Uterus (tissue), 4 donors: Measurements from ENCODE around the gene DNAH7. TPM values are rescaled to one million over a fixed set of nuclear protein-coding genes. Genes with fewer than 3 reads are reported as not detected.
"Not testable (repeated sequence)": the region's sequence is repeated elsewhere in the genome, so short reads cannot be mapped to it uniquely, and the experiment has no call there.

Source experiments
- DNase-seq, 2 donors: peaks; one replicate each; pipeline ENCODE4 v3.0.0-alpha.2; 2019 to 2020
- H3K27ac ChIP-seq, 2 donors: fragments of 200-600 bp; sonication (generic); 1 replicate in 1 of 2; 2 replicates in 1 of 2; pipeline ENCODE4 v1.5.1; 2016 to 2018
- H3K27me3 ChIP-seq, 2 donors: fragments of 200-600 bp; sonication (generic); one replicate each; pipeline ENCODE4 v1.5.1; 2018 to 2019; ENCODE audit warnings: control low read depth in 1 of 2
- H3K36me3 ChIP-seq, 2 donors: fragments of 200-600 bp; sonication (generic); one replicate each; pipeline ENCODE4 v1.5.1; 2019; ENCODE audit warnings: control low read depth in 1 of 2
- H3K4me1 ChIP-seq, 2 donors: fragments of 200-600 bp; sonication (generic); one replicate each; pipeline ENCODE4 v1.5.1; 2018 to 2019; ENCODE audit warnings: control low read depth in 1 of 2
- H3K4me3 ChIP-seq, 2 donors: fragments of 200-600 bp; sonication (generic); 1 replicate in 1 of 2; 2 replicates in 1 of 2; pipeline ENCODE4 v1.5.1; 2018 to 2019; ENCODE audit warnings: mild to moderate bottlenecking in 1 of 2
- H3K9me3 ChIP-seq, 2 donors: fragments of 200-600 bp; sonication (generic); one replicate each; pipeline ENCODE4 v1.5.1; 2019; ENCODE audit warnings: control low read depth in 1 of 2
- POLR2A ChIP-seq, 2 donors: fragments of 450-650 bp; IDR thresholded peaks; one replicate each; pipeline ENCODE4 v1.6.1; 2016; ENCODE audit warnings: antibody characterized with exemption in 2 of 2, mild to moderate bottlenecking in 1 of 2, moderate library complexity in 1 of 2
- intact Hi-C: fragments of 100-400 bp; cut with DNase I; formaldehyde crosslinking; loops from one replicate; pipeline ENCODE4 v1.15.1; 2023; ENCODE audit warnings: low total_unique reads
- total RNA-seq, 4 donors: library from RNA; depleted of rRNA in 3 of 4; stranded (reverse); fragments of >200 nt in 3 of 4; gene quantifications; one replicate each; pipeline versions ENCODE4 v1.1.0 to v1.2.4, GENCODE V29; 2014 to 2023
- TF ChIP-seq, protein P1 (sequence below), 4 experiments: fragments of 200-600 bp in 2 of 4; fragments of 450-650 bp in 2 of 4; sonication (generic) in 2 of 4; IDR thresholded peaks; one replicate each; pipeline ENCODE4 v1.5.1; 2016 to 2019; ENCODE audit warnings: antibody characterized with exemption in 4 of 4, mild to moderate bottlenecking in 2 of 4, moderate library complexity in 1 of 4
- donor health status: DM: yes; HTN: yes; CAD: no.

Gene DNAH7
- total RNA-seq, 4 donors from 2014 or later = 0.26 to 10.0 (median 1.7) TPM

DNA sequence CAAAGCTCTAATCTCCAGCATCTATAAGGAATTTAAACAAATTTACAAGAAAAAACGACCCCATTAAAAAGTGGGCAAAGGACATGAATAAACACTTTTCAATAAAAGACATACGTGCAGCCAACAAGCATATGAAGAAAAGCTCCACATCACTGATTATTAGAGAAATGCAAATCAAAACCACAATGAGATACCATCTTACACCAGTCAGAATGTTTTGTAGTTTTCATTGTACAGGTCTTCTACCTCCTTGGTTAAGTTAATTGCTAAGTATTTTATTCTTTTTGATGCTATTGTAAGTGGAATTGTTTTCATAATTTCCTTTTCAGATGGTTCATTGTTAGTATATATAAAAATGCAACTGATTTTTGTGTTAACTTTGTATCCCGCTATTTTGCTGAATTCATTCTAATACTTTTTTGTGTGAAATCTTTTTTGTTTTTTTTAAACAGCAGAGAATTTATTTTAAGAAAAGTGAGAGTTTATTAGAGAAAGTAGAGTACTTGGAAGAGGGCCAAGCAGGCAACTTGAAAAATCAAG lies 370.9 kb downstream of the DNAH7 start:
- Histone ChIP-seq H3K36me3 (no peaks in the 10 kb centered on the region), H3K4me3 (no peak overlapping the region), H3K27ac (no peak overlapping the region), H3K9me3 (peaks cover 0 to 8% of the 10 kb centered on the region in 2 donors), H3K4me1 (no peaks in the 10 kb centered on the region), H3K27me3 (no peaks in the 10 kb centered on the region)
- TF ChIP-seq, protein P1, sequence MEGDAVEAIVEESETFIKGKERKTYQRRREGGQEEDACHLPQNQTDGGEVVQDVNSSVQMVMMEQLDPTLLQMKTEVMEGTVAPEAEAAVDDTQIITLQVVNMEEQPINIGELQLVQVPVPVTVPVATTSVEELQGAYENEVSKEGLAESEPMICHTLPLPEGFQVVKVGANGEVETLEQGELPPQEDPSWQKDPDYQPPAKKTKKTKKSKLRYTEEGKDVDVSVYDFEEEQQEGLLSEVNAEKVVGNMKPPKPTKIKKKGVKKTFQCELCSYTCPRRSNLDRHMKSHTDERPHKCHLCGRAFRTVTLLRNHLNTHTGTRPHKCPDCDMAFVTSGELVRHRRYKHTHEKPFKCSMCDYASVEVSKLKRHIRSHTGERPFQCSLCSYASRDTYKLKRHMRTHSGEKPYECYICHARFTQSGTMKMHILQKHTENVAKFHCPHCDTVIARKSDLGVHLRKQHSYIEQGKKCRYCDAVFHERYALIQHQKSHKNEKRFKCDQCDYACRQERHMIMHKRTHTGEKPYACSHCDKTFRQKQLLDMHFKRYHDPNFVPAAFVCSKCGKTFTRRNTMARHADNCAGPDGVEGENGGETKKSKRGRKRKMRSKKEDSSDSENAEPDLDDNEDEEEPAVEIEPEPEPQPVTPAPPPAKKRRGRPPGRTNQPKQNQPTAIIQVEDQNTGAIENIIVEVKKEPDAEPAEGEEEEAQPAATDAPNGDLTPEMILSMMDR (IDR thresholded peaks at IDR 0.05) = no peak
- no peak for TF ChIP-seq POLR2A (IDR thresholded peaks at IDR 0.05)
- no peak for DNase-seq
- intact Hi-C loops = no loop called here

DNA sequence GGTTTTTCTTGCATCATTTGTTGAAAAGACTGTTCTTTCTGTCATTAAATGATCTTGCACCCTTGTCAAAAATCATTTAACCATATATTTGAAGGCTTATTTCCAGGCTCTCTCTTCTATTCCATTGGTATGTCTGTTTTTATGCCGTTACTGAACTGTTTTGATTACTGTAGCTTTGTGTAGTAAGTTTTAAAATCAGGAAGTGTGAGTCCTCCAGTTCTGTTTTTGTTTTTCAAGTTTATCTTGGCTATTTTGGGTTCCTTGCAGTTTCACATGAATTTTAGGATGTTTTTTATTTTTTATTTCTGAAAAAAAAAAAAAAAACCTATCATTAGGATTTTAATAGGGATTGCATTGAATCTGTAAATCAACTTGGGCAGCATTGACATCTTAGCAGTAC lies 372.6 kb downstream of the DNAH7 start:
- H3K27me3 ChIP-seq = no peaks in the 10 kb centered on the region
- no peak for DNase-seq
- TF ChIP-seq, protein P1 (IDR thresholded peaks at IDR 0.05) = no peak
- TF ChIP-seq POLR2A (IDR thresholded peaks at IDR 0.05) = no peak
- no peaks in the 10 kb centered on the region for H3K4me1 ChIP-seq
- no peak overlapping the region for H3K4me3 ChIP-seq
- peaks cover 0 to 8% of the 10 kb centered on the region in 2 donors for H3K9me3 ChIP-seq
- no peaks in the 10 kb centered on the region for H3K36me3 ChIP-seq
- intact Hi-C loops = no loop called here
- no peak overlapping the region for H3K27ac ChIP-seq

DNA sequence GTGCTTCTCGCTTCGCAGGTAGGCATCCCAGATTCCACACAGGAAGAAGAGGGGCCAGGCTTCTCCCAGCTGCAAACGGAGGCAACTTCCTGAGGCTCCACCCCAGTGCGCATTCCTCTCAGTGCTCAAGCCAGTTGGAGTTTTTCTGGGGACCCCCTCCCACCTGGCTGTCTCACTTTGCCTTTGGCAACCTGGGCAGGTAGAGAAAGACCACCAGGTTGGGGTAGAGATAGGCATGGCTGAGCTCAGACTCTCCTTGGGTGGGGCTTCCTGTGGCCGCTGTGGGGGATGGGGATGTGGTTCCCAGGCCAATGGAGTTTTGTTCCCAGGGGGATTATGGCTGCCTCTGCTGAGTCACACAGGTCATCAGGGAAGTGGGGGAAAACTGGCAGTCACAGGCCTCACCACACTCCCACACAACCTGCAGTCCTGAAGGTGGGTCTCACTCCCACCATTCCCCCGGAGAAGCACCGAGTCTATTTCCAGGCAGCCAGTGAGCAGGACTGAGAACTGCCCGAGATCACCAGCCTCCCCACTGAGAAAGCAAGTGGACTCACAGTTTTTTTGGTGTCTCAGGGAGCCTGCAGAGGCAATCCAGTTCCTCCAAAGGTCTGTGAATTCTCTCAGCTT lies 373.5 kb downstream of the DNAH7 start:
- TF ChIP-seq, protein P1 (IDR thresholded peaks at IDR 0.05) = no peak
- TF ChIP-seq POLR2A (IDR thresholded peaks at IDR 0.05) = no peak
- peaks cover 0 to 2% of the 10 kb centered on the region in 2 donors for H3K9me3 ChIP-seq
- no peaks in the 10 kb centered on the region for H3K4me1 ChIP-seq
- no peaks in the 10 kb centered on the region for H3K27me3 ChIP-seq
- DNase-seq = no peak
- no peak overlapping the region for H3K4me3 ChIP-seq
- H3K27ac ChIP-seq = no peak overlapping the region
- intact Hi-C loops = no loop called here
- no peaks in the 10 kb centered on the region for H3K36me3 ChIP-seq

DNA sequence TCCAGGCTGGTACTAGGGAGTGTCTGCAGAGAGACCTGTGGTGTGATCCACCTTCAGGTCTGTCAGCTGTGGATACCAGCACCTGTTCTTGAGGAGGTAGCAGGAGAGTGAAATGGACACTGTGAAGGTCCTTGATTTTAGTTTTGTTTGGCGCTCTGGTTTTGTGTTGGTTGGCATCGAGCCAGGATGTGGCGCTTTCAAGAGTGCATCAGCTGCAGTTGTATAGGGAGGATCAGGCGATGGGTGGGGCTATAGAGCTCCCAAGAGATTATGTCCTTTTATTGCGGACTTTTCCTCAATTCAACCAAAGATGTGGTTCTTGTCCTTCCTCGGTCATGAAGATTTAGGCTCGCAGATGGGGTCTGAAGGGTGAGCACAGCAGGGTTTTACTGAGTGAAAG lies 374.1 kb downstream of the DNAH7 start:
- Histone ChIP-seq H3K36me3 (no peaks in the 10 kb centered on the region), H3K4me1 (no peaks in the 10 kb centered on the region), H3K27me3 (no peaks in the 10 kb centered on the region), H3K9me3 (no peaks in the 10 kb centered on the region), H3K27ac (no peak overlapping the region), H3K4me3 (no peak overlapping the region)
- TF ChIP-seq, protein P1 (IDR thresholded peaks at IDR 0.05) = no peak
- TF ChIP-seq POLR2A (IDR thresholded peaks at IDR 0.05) = no peak
- no peak for DNase-seq
- intact Hi-C loops = no loop called here

DNA sequence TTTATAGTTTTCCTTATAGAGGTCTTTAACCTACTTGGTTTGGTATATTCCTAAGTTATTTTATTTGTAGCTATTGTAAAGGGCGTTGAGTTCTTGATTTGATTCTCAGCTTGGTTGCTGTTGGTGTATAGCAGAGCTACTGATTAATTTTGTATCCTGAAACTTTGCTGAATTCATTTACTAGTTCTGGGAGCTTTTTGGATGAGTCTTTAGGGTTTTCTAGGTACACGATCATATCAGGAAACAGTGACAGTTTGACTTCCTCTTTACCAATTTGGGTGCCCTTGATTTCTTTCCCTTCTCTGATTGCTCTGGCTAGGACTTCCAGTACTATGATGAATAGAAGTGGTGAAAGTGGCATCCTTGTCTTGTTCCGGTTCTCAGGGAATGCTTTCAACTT lies 376.1 kb downstream of the DNAH7 start:
- intact Hi-C loops, DNase-seq, H3K4me3 ChIP-seq, H3K9me3 ChIP-seq, H3K27ac ChIP-seq, H3K4me1 ChIP-seq, H3K27me3 ChIP-seq, H3K36me3 ChIP-seq: not testable (repeated sequence)

Other genes starting within 250 kb of the DNAH7 start
- 10 to 100 TPM in 3 of 4 donors, 1 to 10 TPM in 1; 7.2 to 28.2 (median 26.8) TPM for gene STK17B, start 102.7 kb upstream of the DNAH7 start, total RNA-seq